ENCODE data around the gene NLRP11. TPM values are rescaled to one million over a fixed set of nuclear protein-coding genes. Genes with fewer than 3 reads are reported as not detected.

Gene NLRP11
- total and polyA plus RNA-seq, 4 experiments from 2014 or later: not detected

- CTCF ChIA-PET (ENCODE audit: partially characterized antibody): no interaction called here
- DNase-seq: no peak
- H3K9me3 ChIP-seq (ENCODE audit: control insufficient read depth in 1 of 2, low read length in 2 of 2): no peaks in the 10 kb centered on the region
- H3K9me3 Mint-ChIP-seq: peaks cover 0 to 5% (median 0%) of the 10 kb centered on the region in 8 donors
- no peak overlapping the region for H3K4me3 ChIP-seq (ENCODE audit: low read length in 2 of 2)
- H3K4me1 Mint-ChIP-seq: no peaks in the 10 kb centered on the region
- no peaks in the 10 kb centered on the region for H3K27me3 ChIP-seq (ENCODE audit: insufficient read depth, low read length)
- H3K27me3 Mint-ChIP-seq: peaks cover 10 to 14% of the 10 kb centered on the region in 2 donors
- intact Hi-C loops (cut with micrococcal nuclease): no loop called here
- POLR2A ChIA-PET (ENCODE audit: partially characterized antibody): no interaction called here
- H3K27ac ChIP-seq (ENCODE audit: low read depth, low read length): no peak overlapping the region
- no peaks in the 10 kb centered on the region for H3K4me1 ChIP-seq (ENCODE audit: insufficient read depth, low read length)
- H3K4me3 Mint-ChIP-seq: no peak overlapping the region
- no peak overlapping the region for H3K27ac Mint-ChIP-seq
- H3K36me3 Mint-ChIP-seq: no peaks in the 10 kb centered on the region
- no peaks in the 10 kb centered on the region for H3K36me3 ChIP-seq (ENCODE audit: insufficient read depth, low read length)
Measured at GRCh38 chr19:55753401-55753800, 78.4 kb downstream of the NLRP11 start.

- H3K4me1 ChIP-seq (ENCODE audit: insufficient read depth, low read length): no peaks in the 10 kb centered on the region
- no peaks in the 10 kb centered on the region for H3K4me1 Mint-ChIP-seq
- H3K9me3 Mint-ChIP-seq: peaks cover 0 to 4% (median 0%) of the 10 kb centered on the region in 8 donors
- no peak overlapping the region for H3K4me3 Mint-ChIP-seq
- intact Hi-C loops (cut with micrococcal nuclease): no loop called here
- ChIA-PET CTCF (ENCODE audit: partially characterized antibody) (no interaction called here), POLR2A (ENCODE audit: partially characterized antibody) (no interaction called here)
- H3K27me3 Mint-ChIP-seq: peaks cover 9 to 14% of the 10 kb centered on the region in 2 donors
- H3K27ac ChIP-seq (ENCODE audit: low read depth, low read length): no peak overlapping the region
- no peak for DNase-seq
- H3K4me3 ChIP-seq (ENCODE audit: low read length in 2 of 2): no peak overlapping the region
- H3K27ac Mint-ChIP-seq: no peak overlapping the region
- H3K36me3 Mint-ChIP-seq: no peaks in the 10 kb centered on the region
- H3K9me3 ChIP-seq (ENCODE audit: control insufficient read depth in 1 of 2, low read length in 2 of 2): no peaks in the 10 kb centered on the region
- no peaks in the 10 kb centered on the region for H3K27me3 ChIP-seq (ENCODE audit: insufficient read depth, low read length)
- no peaks in the 10 kb centered on the region for H3K36me3 ChIP-seq (ENCODE audit: insufficient read depth, low read length)
Measured at GRCh38 chr19:55750715-55751114, 81.1 kb downstream of the NLRP11 start.

DNA sequence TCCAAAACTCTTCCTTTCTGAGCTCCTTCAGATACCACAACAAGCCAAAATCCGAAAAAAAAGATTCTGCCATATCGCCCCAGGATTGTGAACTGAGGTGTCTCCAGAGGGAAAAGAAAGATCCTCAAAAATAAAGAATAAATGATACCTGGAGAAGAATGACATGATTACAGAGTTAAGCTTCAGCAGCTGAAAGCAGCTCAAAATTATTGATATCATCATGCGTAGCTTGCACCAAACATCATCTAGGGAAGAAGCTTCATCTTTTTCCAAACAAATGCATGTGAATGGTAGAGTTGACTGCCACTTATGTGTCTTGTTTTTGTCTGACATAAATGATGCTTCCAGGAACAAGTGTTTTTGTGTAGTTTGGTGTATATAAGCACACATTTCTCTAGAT, 93.5 kb downstream of the NLRP11 start, which contains the start of gene NLRP9:
TSS of gene NLRP9 (minus strand) at position 101 of the 400 bp plus-strand sequence. CDS start at position 73, 28 bp downstream.
- Histone ChIP-seq H3K27ac (ENCODE audit: low read depth, low read length) (no peak within 1 kb of the TSS), H3K9me3 (ENCODE audit: control insufficient read depth in 1 of 2, low read length in 2 of 2) (no peaks in the 10 kb centered on the region), H3K27me3 (ENCODE audit: insufficient read depth, low read length) (no peaks in the 10 kb centered on the region), H3K36me3 (ENCODE audit: insufficient read depth, low read length) (no peaks in the 10 kb centered on the region), H3K4me1 (ENCODE audit: insufficient read depth, low read length) (no peaks in the 10 kb centered on the region), H3K4me3 (ENCODE audit: low read length in 2 of 2) (no peak within 1 kb of the TSS)
- POLR2A ChIA-PET (ENCODE audit: partially characterized antibody): no interaction called here
- CTCF ChIA-PET (ENCODE audit: partially characterized antibody): no interaction called here
- H3K4me1 Mint-ChIP-seq: no peaks in the 10 kb centered on the region
- no peak within 1 kb of the TSS for H3K4me3 Mint-ChIP-seq
- H3K9me3 Mint-ChIP-seq: no peaks in the 10 kb centered on the region
- H3K27me3 Mint-ChIP-seq: peaks cover 5 to 10% of the 10 kb centered on the region in 2 donors
- DNase-seq: no peak
- intact Hi-C loops (cut with micrococcal nuclease): no loop called here
- no peak within 1 kb of the TSS for H3K27ac Mint-ChIP-seq
- no peaks in the 10 kb centered on the region for H3K36me3 Mint-ChIP-seq

Other genes starting within 250 kb of the NLRP11 start
- gene FIZ1, start 232.5 kb downstream of the NLRP11 start, total RNA-seq: 10 to 100 TPM; 20.8 to 26.4 TPM
- gene FIZ1, start 232.5 kb downstream of the NLRP11 start, polyA plus RNA-seq: 1 to 10 TPM in 1 of 2 donors, under 1 TPM in 1; 0.99 to 5.3 TPM
- 10 to 100 TPM; 31.2 to 34.0 TPM for gene ZNF524, start 231.7 kb downstream of the NLRP11 start, total RNA-seq
- gene ZNF524, start 231.7 kb downstream of the NLRP11 start, polyA plus RNA-seq: 10 to 100 TPM; 26.2 to 40.1 TPM
- gene ZNF865, start 226.4 kb downstream of the NLRP11 start, total RNA-seq: 10 to 100 TPM; 20.3 to 20.9 TPM
- gene ZNF865, start 226.4 kb downstream of the NLRP11 start, polyA plus RNA-seq: under 1 TPM in 1 of 2 donors, not detected in 1; 0.30 TPM
- 1 to 10 TPM; 7.4 TPM for gene ZNF784, start 207.4 kb downstream of the NLRP11 start, total RNA-seq
- 1 to 10 TPM; 1.7 to 2.1 TPM for gene ZNF784, start 207.4 kb downstream of the NLRP11 start, polyA plus RNA-seq
- 100 to 1,000 TPM in 1 of 2 experiments, 10 to 100 TPM in 1; 92.7 to 105 TPM for gene ZNF580, start 191.0 kb downstream of the NLRP11 start, total RNA-seq
- gene ZNF580, start 191.0 kb downstream of the NLRP11 start, polyA plus RNA-seq: 10 to 100 TPM in 1 of 2 donors, 1 to 10 TPM in 1; 7.2 to 17.8 TPM
- gene ZNF581, start 188.3 kb downstream of the NLRP11 start, total RNA-seq: 10 to 100 TPM; 21.2 to 23.4 TPM
- gene ZNF581, start 188.3 kb downstream of the NLRP11 start, polyA plus RNA-seq: 10 to 100 TPM; 22.5 to 28.5 TPM
- 1 to 10 TPM; 1.2 to 1.5 TPM for gene CCDC106, start 183.8 kb downstream of the NLRP11 start, total RNA-seq
- gene CCDC106, start 183.8 kb downstream of the NLRP11 start, polyA plus RNA-seq: under 1 TPM; 0.47 to 0.69 TPM
- 100 to 1,000 TPM; 256 to 259 TPM for gene U2AF2, start 177.0 kb downstream of the NLRP11 start, total RNA-seq
- 10 to 100 TPM in 1 of 2 donors, 1 to 10 TPM in 1; 1.3 to 14.3 TPM for gene U2AF2, start 177.0 kb downstream of the NLRP11 start, polyA plus RNA-seq
- gene EPN1, start 156.8 kb downstream of the NLRP11 start, total RNA-seq: 10 to 100 TPM; 53.9 to 56.9 TPM
- 10 to 100 TPM in 1 of 2 donors, 1 to 10 TPM in 1; 3.9 to 15.6 TPM for gene EPN1, start 156.8 kb downstream of the NLRP11 start, polyA plus RNA-seq
- not detected for gene NLRP9, start 93.6 kb downstream of the NLRP11 start, total RNA-seq
- not detected for gene NLRP9, start 93.6 kb downstream of the NLRP11 start, polyA plus RNA-seq
- gene RFPL4A, start 72.9 kb downstream of the NLRP11 start, total RNA-seq: not detected
- gene RFPL4A, start 72.9 kb downstream of the NLRP11 start, polyA plus RNA-seq: not detected
- gene RFPL4AL1, start 62.9 kb downstream of the NLRP11 start, total RNA-seq: not detected
- not detected for gene RFPL4AL1, start 62.9 kb downstream of the NLRP11 start, polyA plus RNA-seq
- gene NLRP4, start 4.5 kb upstream of the NLRP11 start, total RNA-seq: not detected
- gene NLRP4, start 4.5 kb upstream of the NLRP11 start, polyA plus RNA-seq: not detected
- gene NLRP13, start 100.3 kb upstream of the NLRP11 start, total RNA-seq: not detected
- not detected for gene NLRP13, start 100.3 kb upstream of the NLRP11 start, polyA plus RNA-seq
- gene NLRP8, start 115.8 kb upstream of the NLRP11 start, total RNA-seq: not detected
- not detected for gene NLRP8, start 115.8 kb upstream of the NLRP11 start, polyA plus RNA-seq
- gene NLRP5, start 154.8 kb upstream of the NLRP11 start, total RNA-seq: not detected
- gene NLRP5, start 154.8 kb upstream of the NLRP11 start, polyA plus RNA-seq: not detected